NCI-H2227 (cell line): ENCODE results near the gene DOLK.

Source experiments
- DNase-seq: peaks from one replicate; lab custom pipeline; 2025; ENCODE audit not compliant: unreplicated experiment; lab: John Stamatoyannopoulos, UW

The DOLK gene

DNA sequence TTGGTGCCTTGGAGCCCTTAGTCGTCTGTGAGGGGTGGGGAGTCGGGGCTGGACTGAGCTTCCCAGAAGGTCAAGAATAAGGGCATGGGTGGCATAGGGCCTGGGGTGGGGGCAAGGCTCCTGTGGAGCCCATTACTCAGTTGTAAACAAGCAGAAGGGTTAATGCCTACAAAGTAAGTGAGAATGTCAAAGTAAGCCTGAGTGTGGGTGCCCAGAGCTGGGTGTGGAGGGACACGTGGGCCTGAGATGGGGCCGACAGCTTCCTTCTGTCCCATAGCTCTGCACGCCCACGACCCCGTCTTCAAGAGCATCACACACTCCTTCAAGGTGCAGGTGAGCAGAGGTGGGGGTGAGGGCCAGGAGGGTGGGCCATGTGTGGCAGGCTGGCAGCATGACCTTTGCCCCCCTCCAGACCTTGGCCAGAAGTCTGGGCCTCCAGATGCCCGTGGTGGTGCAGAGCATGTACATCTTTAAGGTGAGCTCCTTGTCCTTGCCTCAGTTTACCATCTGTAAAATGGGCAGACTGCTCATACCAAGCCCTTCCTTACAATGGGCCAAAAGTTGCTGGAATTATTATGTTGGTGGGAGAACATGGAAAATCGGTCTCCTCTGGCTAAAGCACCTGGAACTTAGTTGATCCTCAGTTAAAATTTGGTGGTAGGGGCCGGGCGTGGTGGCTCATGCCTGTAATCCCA, 11.1 kb downstream of the DOLK start:
- no peak for DNase-seq

DNA sequence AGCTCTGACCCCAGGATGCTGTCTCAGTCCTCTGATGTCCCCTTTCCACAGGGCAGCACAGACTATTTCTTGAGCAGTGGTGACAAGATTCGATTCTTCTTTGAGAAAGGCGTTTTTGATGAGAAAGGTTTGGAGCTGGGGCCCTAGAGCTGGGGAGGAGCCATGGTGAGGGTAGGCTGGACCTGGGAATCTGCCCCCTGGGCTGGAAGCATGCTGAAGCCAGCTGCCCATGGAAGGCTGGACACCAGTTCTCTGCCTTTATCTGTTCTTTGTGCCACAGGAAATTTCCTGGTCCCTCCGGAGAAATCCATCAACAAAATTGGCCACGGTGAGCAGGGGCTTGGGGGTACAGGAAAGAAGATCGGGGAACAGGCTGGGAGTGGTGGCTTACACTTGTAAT, 13.7 kb downstream of the DOLK start:
- DNase-seq: no peak

- DNase-seq: no peak
These were observed 17.8 kb downstream of the DOLK start for GRCh38 chr9:128929560-128929959.

- no peak for DNase-seq
These were observed 18.8 kb downstream of the DOLK start for GRCh38 chr9:128928624-128929023.

DNA sequence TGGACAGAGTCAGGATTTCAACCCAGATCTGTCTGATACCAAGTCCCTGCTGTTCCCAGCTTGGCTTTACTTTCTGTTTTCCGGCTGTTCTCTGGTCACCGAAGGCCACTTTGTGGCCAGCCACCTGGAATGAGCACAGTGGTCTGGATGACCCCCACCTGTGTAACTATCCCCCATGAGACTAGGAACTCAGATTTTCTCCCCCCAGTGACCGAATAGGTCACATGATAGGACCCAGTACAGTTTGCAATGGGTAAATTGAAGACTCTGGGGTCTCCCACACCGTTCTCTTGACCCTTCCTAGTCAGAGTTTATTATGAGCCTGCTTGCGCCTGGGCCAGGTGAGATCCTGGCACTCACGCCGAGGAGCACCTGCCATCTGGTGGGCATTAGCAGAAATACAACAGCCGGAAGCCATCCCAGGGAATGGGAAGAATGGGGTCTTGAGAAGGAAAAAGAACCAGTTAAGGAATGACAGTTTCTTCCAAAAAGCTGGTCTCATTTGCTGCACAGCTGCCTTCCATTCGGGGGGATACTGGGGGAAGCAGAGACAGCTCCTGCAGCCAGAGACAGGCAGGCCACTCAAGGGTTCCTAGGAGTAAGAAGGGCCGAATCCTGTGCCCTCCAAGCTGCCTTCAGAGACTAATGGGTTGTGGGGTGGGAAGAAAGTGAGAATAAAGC, 19.5 kb downstream of the DOLK start:
- DNase-seq: peak; percentile 59

DNA sequence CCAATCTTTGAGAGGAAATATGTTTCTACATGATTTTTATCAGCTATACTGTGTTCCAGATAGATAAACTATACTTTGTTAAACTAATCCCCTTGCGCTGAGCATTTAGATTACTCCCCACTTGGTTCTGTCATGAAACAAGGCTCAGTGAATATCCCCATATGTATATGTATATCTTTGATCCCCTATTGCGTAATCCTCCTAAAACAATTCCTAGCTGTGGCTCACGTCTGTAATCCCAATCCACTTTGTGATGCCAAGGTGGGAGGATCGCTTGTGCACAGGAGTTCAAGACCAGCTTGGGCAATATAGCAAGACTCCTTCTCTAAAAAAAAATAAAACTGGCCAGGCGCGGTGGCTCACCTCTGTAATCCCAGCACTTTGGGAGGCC, 23.9 kb downstream of the DOLK start:
- DNase-seq: no peak

- no peak for DNase-seq
These were observed 25.3 kb downstream of the DOLK start for GRCh38 chr9:128921881-128922763.

DNA sequence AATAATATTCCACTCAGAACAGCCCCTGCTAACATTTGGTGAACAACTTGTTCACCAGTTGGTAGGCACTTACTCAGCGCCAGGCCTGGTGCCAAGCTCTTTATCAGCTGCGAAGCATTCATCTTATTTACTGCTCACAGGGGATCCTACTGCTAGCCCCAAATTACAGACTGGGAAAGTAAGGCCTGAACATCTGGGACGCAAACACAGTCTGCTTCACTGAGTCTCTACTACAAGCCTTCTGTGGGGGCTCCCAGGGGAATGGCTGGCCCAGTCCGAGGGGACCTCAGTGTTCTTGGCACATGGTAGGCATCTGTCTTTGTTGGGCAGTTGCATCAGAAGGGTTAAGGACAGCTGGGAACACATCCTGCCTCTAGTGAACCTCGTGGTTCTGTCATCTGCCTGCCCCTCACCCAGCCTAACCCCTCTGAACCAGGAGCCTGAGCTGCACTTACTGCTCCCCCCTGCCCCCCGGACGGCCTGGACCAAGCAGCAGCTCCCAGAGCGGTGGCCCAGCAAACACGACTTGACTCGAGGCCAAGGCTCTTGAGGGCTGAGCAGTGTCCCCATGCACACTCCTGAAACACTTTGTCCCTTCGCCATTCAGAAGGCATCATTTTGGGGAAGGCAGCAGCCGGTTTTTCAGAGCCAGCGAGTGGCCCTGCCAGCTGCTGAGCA, 26.9 kb downstream of the DOLK start, which contains the start of gene PHYHD1:
PHYHD1 (plus strand) TSS at position 602 of the 678 bp plus-strand sequence. CDS start 1,342 bp downstream, outside the sequence.
- DNase-seq: no peak

DNA sequence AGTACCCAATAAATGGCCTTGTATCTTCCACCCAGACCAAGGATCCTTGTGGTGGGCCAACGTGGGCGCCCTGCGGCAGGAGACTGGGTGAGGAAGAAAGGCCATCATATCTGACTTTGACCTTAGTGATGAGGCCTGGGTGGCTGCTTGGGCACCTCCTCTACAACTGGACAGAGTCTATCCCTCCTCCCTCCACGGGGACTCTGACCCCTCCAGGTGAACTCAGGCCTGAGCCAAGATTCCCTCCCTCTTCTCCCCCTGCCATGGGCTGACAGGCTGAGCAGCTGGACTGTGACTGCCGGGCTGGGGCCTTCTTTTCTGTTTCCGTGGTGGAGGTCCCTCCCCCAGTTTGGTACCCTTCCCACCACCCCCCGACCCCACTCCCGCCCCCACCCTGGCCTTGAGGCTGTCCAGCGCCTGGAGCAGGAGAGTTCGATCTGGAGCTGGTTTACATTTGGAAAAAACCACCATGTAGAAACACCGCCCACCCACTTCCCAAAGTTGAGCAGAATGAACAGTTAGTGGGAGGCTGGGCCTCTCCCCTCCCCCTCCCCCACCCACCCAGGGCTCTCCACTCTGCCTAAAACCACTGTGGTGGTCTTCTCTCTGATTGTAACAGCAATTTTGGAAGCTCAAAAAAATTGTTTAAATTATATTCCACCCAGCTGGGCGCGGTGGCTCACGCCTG, 27.9 kb downstream of the DOLK start:
- no peak for DNase-seq

DNA sequence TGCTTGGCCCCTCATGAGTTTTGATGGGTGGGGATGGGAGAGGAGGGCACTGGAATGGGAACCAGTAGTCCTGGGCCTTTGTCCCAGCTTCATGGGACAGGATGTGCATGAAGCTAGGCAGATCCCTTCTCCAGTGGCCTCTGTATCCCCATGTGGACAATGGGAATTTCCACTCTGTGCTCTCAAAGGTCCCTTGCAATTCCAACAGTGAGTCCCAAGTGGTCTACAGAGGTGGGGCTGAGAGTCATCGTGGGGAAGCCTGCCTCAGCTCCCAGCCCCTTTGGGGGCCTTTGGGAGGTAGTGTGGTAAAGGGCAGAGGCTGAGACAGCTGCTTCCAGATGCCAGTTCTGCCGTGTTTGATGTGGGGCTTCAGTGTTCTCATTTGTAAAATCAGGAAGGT, 28.5 kb downstream of the DOLK start:
- DNase-seq: no peak

DNA sequence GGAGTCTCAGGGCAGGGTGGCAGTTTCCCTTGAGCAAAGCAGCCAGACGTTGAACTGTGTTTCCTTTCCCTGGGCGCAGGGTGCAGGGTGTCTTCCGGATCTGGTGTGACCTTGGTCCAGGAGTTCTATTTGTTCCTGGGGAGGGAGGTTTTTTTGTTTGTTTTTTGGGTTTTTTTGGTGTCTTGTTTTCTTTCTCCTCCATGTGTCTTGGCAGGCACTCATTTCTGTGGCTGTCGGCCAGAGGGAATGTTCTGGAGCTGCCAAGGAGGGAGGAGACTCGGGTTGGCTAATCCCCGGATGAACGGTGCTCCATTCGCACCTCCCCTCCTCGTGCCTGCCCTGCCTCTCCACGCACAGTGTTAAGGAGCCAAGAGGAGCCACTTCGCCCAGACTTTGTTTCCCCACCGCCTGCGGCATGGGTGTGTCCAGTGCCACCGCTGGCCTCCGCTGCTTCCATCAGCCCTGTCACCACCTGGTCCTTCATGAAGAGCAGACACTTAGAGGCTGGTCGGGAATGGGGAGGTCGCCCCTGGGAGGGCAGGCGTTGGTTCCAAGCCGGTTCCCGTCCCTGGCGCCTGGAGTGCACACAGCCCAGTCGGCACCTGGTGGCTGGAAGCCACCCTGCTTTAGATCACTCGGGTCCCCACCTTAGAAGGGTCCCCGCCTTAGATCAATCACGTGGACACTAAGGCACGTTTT, 30.1 kb downstream of the DOLK start:
- no peak for DNase-seq

GRCh38 chr9:128916745-128917144, 30.7 kb downstream of the DOLK start:
- DNase-seq: no peak

DNA sequence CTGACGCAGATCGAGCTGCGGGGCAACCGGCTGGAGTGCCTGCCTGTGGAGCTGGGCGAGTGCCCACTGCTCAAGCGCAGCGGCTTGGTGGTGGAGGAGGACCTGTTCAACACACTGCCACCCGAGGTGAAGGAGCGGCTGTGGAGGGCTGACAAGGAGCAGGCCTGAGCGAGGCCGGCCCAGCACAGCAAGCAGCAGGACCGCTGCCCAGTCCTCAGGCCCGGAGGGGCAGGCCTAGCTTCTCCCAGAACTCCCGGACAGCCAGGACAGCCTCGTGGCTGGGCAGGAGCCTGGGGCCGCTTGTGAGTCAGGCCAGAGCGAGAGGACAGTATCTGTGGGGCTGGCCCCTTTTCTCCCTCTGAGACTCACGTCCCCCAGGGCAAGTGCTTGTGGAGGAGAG, 31.2 kb downstream of the DOLK start:
- DNase-seq: no peak

GRCh38 chr9:128913995-128914772, 33.2 kb downstream of the DOLK start:
- DNase-seq: no peak

DNA sequence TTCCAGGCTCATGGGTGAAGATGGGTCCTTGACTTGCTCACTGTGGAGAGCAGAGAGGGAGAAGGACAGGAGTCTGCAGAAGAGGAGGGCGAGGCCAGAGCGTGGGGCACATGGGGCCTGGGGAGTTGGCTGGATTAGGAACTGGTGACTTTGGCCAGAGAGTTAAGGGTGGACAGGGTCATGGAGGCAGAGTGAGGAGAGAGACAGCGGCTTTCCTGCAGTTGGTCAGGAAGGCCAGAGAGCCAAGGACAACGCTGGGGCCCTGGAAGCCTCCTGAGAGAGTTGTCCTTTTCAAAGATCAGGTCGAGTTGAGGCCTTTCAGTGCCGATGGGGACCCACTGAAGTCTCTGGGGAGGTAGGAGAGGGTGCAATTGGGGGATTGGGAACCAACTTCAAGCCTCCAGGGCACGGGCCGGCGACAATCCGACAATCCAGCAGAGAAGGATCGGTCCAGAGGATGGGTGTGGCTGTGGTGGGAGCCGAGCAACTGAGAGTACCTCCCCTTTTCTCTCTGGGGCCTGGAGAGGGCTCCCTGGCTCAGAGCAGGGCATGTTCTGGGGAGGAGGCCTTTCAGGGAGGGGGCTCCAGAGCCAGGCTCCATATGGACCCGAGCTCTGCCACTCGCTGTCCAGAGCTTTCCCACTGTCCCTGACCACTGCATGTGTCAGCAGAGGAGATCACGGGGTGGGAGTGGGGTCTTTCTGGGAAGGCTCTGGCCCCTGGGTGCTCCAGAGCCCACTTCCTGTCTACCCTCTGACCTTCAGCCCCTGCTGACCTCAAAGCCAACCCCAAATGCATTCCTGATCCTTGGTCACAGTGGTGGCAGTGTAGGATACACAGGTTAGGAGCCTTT, 34.1 kb downstream of the DOLK start:
- DNase-seq: no peak

DNA sequence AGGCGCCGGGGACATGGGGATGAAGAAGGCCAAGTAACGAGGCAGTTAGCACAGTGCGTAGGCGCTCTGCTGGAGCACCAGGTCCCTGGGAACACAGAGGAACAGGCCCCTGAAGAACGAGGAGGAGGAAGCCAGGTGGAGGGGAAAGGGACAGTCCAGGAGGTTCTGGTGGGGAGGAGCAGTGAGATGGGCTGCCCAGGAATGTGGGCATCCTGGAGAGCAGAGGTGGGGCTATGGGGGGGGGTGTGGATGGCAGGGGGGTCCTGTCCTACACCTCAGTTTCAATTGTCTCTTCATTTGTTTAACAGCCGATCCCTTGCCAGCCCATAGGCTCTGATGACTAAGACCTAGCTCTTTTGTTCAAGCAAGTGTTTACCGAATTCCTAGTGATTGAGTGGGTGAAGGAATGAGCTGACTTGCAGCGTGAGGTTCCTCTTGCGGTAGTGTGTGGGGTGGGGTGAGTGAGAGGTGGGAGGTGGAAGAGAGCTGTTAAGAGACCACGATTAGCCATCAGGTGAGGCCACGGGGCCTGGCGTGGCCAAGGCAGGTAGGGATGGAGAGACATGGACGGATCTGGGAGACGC, 35.0 kb downstream of the DOLK start:
- DNase-seq: no peak

DNA sequence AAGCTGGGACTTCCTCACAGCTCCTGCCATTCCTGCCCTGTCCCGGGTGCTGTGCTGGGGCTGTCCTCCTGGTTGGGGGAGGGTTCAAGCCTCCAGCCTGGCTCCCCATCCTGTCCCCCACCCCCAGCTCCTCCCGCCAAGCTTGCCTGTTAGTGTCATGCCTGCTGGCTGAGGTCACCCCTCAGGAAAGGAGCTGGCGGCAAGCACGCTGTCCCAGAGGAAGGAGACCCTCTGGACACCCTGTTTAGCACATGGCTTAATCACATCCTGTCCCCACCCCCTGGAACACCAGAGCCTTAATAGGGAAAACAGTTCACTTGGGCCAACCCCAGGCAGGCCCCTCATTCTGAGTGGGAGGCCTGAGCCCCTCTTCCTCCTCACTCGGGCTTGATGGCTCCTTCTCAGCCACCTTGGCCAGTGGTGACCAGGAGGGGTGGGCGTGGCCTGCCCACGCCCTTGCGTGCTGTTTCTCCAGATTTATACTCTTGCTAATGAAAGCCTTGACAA, 35.8 kb downstream of the DOLK start:
- no peak for DNase-seq

- no peak for DNase-seq
These were observed 36.5 kb downstream of the DOLK start for GRCh38 chr9:128910906-128911305.
